HepG2 (cell line): ENCODE measurements around the gene VWCE. TPM values are rescaled to one million over a fixed set of nuclear protein-coding genes. Genes with fewer than 3 reads are reported as not detected.

Experiments
- ADNP ChIP-seq: sonication (generic); formaldehyde crosslinking; IDR thresholded peaks from 2 replicates; pipeline ENCODE4 v1.4.0; 2020; ENCODE audit warnings: missing genetic modification reagents
- AGO1 ChIP-seq: fragments of 200-400 bp; formaldehyde crosslinking; IDR thresholded peaks from 2 replicates; pipeline ENCODE4 v1.6.1; 2017; ENCODE audit warnings: mild to moderate bottlenecking, low read depth, low read length, moderate library complexity; ENCODE audit not compliant: poor library complexity, severe bottlenecking
- CREB1 ChIP-seq, 2 experiments: fragments of 450-650 bp in 1 of 2; IDR thresholded peaks; 2 replicates each; pipeline ENCODE4 v1.6.1; 2016 to 2017; ENCODE audit warnings: control low read depth in 1 of 2, mild to moderate bottlenecking in 1 of 2, missing compliant biosample characterization in 1 of 2, missing genetic modification characterization in 1 of 2
- GATA4 ChIP-seq: sonication (generic); IDR thresholded peaks from 2 replicates; pipeline ENCODE4 v1.6.1; 2016; ENCODE audit warnings: antibody characterized with exemption, low read depth, borderline replicate concordance
- GMEB1 ChIP-seq: sonication (generic); formaldehyde crosslinking; IDR thresholded peaks from 2 replicates; pipeline ENCODE4 v1.5.1; 2020; ENCODE audit warnings: missing genetic modification reagents, mild to moderate bottlenecking, borderline replicate concordance
- HOXA9 ChIP-seq: sonication (generic); formaldehyde crosslinking; IDR thresholded peaks from 2 replicates; pipeline ENCODE4 v1.8.1; 2022; ENCODE audit warnings: missing genetic modification reagents, mild to moderate bottlenecking, moderate library complexity, borderline replicate concordance
- KLF6 ChIP-seq: IDR thresholded peaks from 2 replicates; pipeline ENCODE4 v1.8.0; 2016; ENCODE audit warnings: missing biosample characterization, missing genetic modification reagents
- PRPF4 ChIP-seq: fragments of 200-400 bp; formaldehyde crosslinking; IDR thresholded peaks from 2 replicates; pipeline ENCODE4 v1.6.1; 2016; ENCODE audit warnings: low read length, low read depth; ENCODE audit not compliant: poor library complexity, severe bottlenecking
- ZHX2 ChIP-seq, 2 experiments: sonication (generic) in 1 of 2; formaldehyde crosslinking in 1 of 2; IDR thresholded peaks; 2 replicates each; pipeline versions ENCODE4 v1.6.1 to v1.9.0; 2014 to 2022; ENCODE audit warnings: antibody characterized with exemption in 1 of 2, borderline replicate concordance in 1 of 2, inconsistent platforms in 1 of 2, low read depth in 1 of 2, missing genetic modification reagents in 1 of 2
- ZNF318 ChIP-seq: sonication (generic); formaldehyde crosslinking; IDR thresholded peaks from 2 replicates; pipeline ENCODE4 v1.4.0; 2020; ENCODE audit warnings: mild to moderate bottlenecking, missing genetic modification reagents
- ZNF644 ChIP-seq: IDR thresholded peaks from 2 replicates; pipeline ENCODE4 v1.6.1; 2016; ENCODE audit warnings: low read depth
- polyA plus RNA-seq, 8 experiments: library from polyadenylated mRNA; depleted of rRNA in 3 of 8; stranded (reverse) in 7 of 8; unstranded in 1 of 8; fragments of >200 nt; fragmentation: Illumina TruSeq in 4 of 8; extraction: Trizol in 4 of 8; gene quantifications; 2 replicates each; pipeline versions ENCODE4 v1.2.1 to v1.2.3, GENCODE V29; 2011 to 2016; ENCODE audit warnings: low read depth in 4 of 8, missing spikeins in 1 of 8, mixed read lengths in 1 of 8; ENCODE audit not compliant: insufficient read depth in 1 of 8
- total RNA-seq, 5 experiments: library from RNA; depleted of rRNA; stranded (reverse); fragments of >200 nt; fragmentation: Illumina TruSeq; extraction: Trizol; gene quantifications; 2 replicates each; pipeline ENCODE4 v1.2.3, GENCODE V29; 2016; ENCODE audit warnings: low read depth in 1 of 5

Gene VWCE
- total and polyA plus RNA-seq, 2 of the 13 experiments (the other 11 are each of a cell fraction or from before 2014, with no cell fraction given): 27.6 to 58.3 TPM

- TF ChIP-seq ZHX2 (IDR thresholded peaks at IDR 0.05; ENCODE audit: low read depth) (no peak), ZHX2 (CRISPR knock-in tag; IDR thresholded peaks at IDR 0.05; ENCODE audit: borderline replicate concordance) (no peak), PRPF4 (no peak), CREB1 (IDR thresholded peaks at IDR 0.05) (no peak), CREB1 (CRISPR knock-in tag; IDR thresholded peaks at IDR 0.05) (no peak), ZNF318 (CRISPR knock-in tag) (no peak), GMEB1 (CRISPR knock-in tag) (no peak), ADNP (no peak), KLF6 (CRISPR knock-in tag) (no peak), GATA4 (no peak), HOXA9 (CRISPR knock-in tag) (no peak), ZNF644 (no peak), AGO1 (no peak)
Measured at GRCh38 chr11:61336171-61336935, 41.2 kb upstream of the VWCE start (continued).
